ENCODE measurements around the gene SLC25A21.

DNA sequence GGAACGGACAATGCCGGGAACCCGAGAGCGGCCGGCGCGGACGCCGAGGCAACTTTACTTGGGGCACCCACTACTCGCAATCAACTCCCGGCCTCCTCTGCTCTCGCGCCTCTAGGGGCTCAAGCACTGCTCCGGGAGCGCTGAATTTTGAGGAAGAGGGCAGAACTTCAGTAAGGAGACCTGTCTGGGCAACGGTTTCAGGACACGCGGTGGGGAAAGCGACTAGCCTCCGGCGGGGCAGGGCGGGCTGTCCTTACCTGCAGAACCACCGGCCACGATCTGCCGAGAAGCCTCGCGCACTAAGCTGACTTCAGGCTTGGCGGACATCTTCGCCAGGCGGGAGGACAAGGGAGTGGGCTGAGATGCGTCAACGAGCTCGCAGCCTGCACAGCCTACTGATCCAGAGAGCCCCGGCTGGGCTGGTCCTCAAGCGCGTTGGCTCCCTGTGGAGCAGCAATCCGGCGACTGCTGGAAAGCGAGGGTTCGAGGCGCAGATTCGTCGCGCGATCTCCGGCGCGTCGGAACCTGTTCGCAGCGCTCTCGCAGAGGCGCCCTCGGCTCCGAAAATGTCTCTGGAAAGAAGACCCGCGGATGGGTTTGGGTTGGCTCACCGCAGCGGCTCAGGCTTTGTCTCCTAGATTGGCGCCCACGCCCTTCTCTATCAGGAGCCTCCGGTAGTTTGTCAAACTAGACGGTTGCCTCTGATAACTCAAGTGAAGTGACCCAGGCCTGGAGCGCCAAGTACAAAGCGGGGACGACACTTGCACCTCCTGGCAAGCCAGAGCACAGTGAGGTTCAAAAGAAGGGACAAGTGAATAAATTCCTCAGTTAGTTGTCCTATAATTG lies at the start of gene SLC25A21:
- TF ChIP-seq POLR2A (IDR thresholded peaks at IDR 0.05) = peak; percentile 39
- TF ChIP-seq, protein P1, sequence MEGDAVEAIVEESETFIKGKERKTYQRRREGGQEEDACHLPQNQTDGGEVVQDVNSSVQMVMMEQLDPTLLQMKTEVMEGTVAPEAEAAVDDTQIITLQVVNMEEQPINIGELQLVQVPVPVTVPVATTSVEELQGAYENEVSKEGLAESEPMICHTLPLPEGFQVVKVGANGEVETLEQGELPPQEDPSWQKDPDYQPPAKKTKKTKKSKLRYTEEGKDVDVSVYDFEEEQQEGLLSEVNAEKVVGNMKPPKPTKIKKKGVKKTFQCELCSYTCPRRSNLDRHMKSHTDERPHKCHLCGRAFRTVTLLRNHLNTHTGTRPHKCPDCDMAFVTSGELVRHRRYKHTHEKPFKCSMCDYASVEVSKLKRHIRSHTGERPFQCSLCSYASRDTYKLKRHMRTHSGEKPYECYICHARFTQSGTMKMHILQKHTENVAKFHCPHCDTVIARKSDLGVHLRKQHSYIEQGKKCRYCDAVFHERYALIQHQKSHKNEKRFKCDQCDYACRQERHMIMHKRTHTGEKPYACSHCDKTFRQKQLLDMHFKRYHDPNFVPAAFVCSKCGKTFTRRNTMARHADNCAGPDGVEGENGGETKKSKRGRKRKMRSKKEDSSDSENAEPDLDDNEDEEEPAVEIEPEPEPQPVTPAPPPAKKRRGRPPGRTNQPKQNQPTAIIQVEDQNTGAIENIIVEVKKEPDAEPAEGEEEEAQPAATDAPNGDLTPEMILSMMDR (IDR thresholded peaks at IDR 0.05) = peak in 1 of 4 donors; percentile 17
